Esophagus squamous epithelium (tissue), 4 donors: Measurements from ENCODE around the gene PSPN.

Experiments used
- CTCF ChIP-seq, 6 experiments: fragments of 450-650 bp in 4 of 6; fragments of 200-600 bp in 2 of 6; sonication (generic) in 2 of 6; IDR thresholded peaks; one replicate each; pipeline ENCODE4 v1.5.1; 2016 to 2019; ENCODE audit warnings: antibody characterized with exemption in 6 of 6, mild to moderate bottlenecking in 4 of 6, moderate library complexity in 4 of 6
- POLR2A ChIP-seq, 4 donors: fragments of 450-650 bp; IDR thresholded peaks; one replicate each; pipeline ENCODE4 v1.6.1; 2017; ENCODE audit warnings: antibody characterized with exemption in 4 of 4, mild to moderate bottlenecking in 4 of 4, moderate library complexity in 3 of 4

- TF ChIP-seq CTCF (IDR thresholded peaks at IDR 0.05) (no peak), POLR2A (IDR thresholded peaks at IDR 0.05) (no peak)
These were observed 7.5 kb upstream of the PSPN start for GRCh38 chr19:6383188-6383587.
